DMS79 (cell line): ENCODE results near the gene SLC6A5.

ENCODE experiments used
- DNase-seq: peaks from one replicate; lab custom pipeline; 2025; lab: John Stamatoyannopoulos, UW

SLC6A5 gene

GRCh38 chr11:20668844-20669819 lies 69.7 kb downstream of the SLC6A5 start, which contains the start of gene NELL1:
TSS of gene NELL1 (plus strand) at chr11:20669586.
- DNase-seq = no peak

DNA sequence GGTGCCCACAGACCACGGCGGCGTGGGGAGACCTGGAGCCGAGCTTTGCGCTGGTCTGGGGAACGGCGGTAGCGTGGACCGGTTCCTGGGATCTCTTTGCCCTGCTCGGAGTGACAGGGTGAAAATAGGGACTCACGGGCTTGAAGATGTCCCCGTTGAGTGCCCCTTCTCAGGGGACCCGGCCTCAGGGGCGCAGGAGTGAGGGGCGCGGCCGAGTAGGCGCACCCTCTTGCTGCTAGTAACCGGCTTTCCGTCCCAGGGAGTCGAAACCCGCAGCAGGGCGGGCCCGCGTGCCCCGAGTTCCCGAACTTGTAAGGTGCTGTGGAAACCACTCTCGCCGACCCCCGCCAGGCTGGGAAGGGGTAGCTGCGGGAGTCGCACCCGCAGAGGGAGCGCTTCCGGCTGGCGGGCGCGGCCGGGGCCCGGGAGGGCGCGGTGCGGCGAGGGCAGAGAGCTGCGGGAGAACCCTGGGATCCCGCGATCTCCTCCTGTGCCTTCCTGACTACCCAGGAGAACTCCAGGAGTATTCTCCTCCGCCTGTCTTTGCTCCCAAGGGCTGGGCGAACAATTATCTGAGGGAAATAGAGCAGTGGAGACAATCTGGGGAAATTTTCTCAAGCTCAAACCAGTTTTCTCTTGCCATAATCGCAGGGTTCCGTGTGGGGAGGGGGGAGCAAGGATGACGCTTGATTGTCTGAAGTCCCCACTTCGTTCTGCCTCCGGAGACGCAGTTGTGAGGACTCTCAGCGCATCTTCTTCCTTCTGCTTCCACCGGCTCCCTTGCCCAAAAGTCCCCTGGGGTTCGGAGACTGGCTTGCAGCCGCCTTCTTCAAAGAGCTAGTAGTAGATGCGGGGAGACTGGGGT lies 70.6 kb downstream of the SLC6A5 start:
- DNase-seq = no peak

GRCh38 chr11:20670932-20671403 lies 71.6 kb downstream of the SLC6A5 start:
- peak; percentile 28 for DNase-seq

- peak; percentile 35 for DNase-seq
Measured at GRCh38 chr11:20671856-20672546, 72.6 kb downstream of the SLC6A5 start.

DNA sequence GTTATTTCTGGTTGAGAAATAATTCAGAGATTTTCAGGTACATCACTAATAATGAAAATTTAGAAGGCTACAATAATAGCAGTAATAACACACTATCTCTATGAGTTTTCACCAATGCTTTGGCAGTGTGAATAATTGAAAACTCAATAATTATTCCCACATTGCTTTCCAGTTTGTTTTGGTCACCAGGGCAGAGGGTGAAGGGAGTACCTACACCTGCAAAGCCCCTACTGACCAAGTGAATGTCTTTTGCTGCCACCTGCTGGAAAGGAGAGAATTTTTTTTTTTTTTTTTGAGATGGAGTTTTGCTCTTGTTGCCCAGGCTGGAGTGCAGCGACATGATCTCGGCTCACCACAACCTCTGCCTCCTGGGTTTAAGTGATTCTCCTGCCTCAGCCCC lies 73.2 kb downstream of the SLC6A5 start:
- no peak for DNase-seq

- DNase-seq = no peak
Measured at GRCh38 chr11:20676658-20677057, 77.2 kb downstream of the SLC6A5 start.

DNA sequence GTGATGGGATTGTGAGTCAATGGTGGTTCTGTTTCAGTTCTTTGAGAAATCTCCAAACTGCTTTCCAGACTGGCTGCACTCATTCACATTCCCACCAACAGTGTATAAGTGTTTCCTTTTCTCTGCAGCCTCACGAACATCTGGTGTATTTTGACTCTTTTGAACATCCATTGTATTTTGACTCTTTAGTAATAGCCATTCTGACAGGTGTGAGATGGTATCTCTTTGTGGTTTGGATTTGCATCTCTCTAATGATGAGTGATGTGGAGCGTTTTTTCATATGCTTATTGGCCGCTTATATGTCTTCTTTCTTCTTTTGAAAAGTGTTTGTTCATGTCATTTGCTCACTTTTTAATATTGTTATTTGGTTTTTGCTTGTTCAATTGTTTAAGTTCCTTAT lies 89.4 kb downstream of the SLC6A5 start:
- no peak for DNase-seq

DNA sequence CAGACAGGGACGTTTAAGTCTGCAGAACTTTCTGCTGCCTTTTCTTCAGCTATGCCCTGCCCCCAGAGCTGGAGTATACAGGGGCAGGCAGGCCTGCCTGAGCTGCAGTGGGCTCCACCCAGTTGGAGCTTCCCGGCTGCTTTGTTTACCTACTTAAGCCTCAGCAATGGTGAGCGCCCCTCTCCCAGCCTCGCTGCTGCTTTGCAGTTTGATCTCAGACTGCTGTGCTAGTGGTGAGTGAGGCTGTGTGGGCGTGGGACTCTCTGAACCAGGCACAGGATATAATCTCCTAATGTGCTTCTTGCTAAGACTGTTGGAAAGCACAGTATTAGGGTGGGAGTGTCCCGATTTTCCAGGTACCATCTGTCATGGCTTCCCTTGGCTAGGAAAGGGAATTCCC lies 108.5 kb downstream of the SLC6A5 start:
- no peak for DNase-seq
